ENCODE measurements around the gene HAND1.

The HAND1 gene

GRCh38 chr5:154474396-154475334, 3.4 kb downstream of the HAND1 start:
- Histone ChIP-seq H3K4me2 (ENCODE audit: low read depth, low read length, poor library complexity, severe bottlenecking) (no peak overlapping the region), H3K27ac (ENCODE audit: low read depth, low read length) (no peak overlapping the region), H3K9me2 (replicated peaks; ENCODE audit: insufficient read depth, low read length) (no peaks in the 10 kb centered on the region), H3K79me2 (ENCODE audit: insufficient read depth, low read length) (no peaks in the 10 kb centered on the region), H4K20me1 (ENCODE audit: low read depth, low read length) (no peaks in the 10 kb centered on the region), H3F3A (ENCODE audit: insufficient read depth) (no peaks in the 10 kb centered on the region), H2AFZ (ENCODE audit: low read depth, low read length, severe bottlenecking) (no peak overlapping the region), H3K4me3 (ENCODE audit: insufficient read depth, low read length, poor library complexity, severe bottlenecking) (no peak overlapping the region), H3K36me3 (ENCODE audit: low read length) (no peaks in the 10 kb centered on the region), H3K9ac (ENCODE audit: low read length) (no peak overlapping the region), H3K9me3 (ENCODE audit: insufficient read depth, low read length) (no peaks in the 10 kb centered on the region), H3K27me3 (ENCODE audit: low read length) (no peaks in the 10 kb centered on the region)
- no peak for TF ChIP-seq EZH2phosphoT487 (conservative IDR thresholded peaks at IDR 0.05; ENCODE audit: low read length)
- TF ChIP-seq CTCF (IDR thresholded peaks at IDR 0.05; ENCODE audit: insufficient read depth, low read length, poor library complexity, severe bottlenecking) = no peak

GRCh38 chr5:154473581-154474283, 4.3 kb downstream of the HAND1 start:
- Histone ChIP-seq H2AFZ (ENCODE audit: low read depth, low read length, severe bottlenecking) (no peak overlapping the region), H3K9ac (ENCODE audit: low read length) (no peak overlapping the region), H3K27me3 (ENCODE audit: low read length) (no peaks in the 10 kb centered on the region), H3K9me3 (ENCODE audit: insufficient read depth, low read length) (no peaks in the 10 kb centered on the region), H3K4me3 (ENCODE audit: insufficient read depth, low read length, poor library complexity, severe bottlenecking) (no peak overlapping the region), H3K79me2 (ENCODE audit: insufficient read depth, low read length) (no peaks in the 10 kb centered on the region), H3K9me2 (replicated peaks; ENCODE audit: insufficient read depth, low read length) (no peaks in the 10 kb centered on the region), H4K20me1 (ENCODE audit: low read depth, low read length) (no peaks in the 10 kb centered on the region), H3K27ac (ENCODE audit: low read depth, low read length) (no peak overlapping the region), H3K4me2 (ENCODE audit: low read depth, low read length, poor library complexity, severe bottlenecking) (no peak overlapping the region), H3K36me3 (ENCODE audit: low read length) (no peaks in the 10 kb centered on the region), H3F3A (ENCODE audit: insufficient read depth) (no peaks in the 10 kb centered on the region)
- no peak for TF ChIP-seq CTCF (IDR thresholded peaks at IDR 0.05; ENCODE audit: insufficient read depth, low read length, poor library complexity, severe bottlenecking)
- TF ChIP-seq EZH2phosphoT487 (conservative IDR thresholded peaks at IDR 0.05; ENCODE audit: low read length) = no peak

- Histone ChIP-seq H3K9me2 (replicated peaks; ENCODE audit: insufficient read depth, low read length) (no peaks in the 10 kb centered on the region), H3K36me3 (ENCODE audit: low read length) (no peaks in the 10 kb centered on the region), H3F3A (ENCODE audit: insufficient read depth) (no peaks in the 10 kb centered on the region), H3K27ac (ENCODE audit: low read depth, low read length) (no peak overlapping the region), H3K9me3 (ENCODE audit: insufficient read depth, low read length) (no peaks in the 10 kb centered on the region), H3K27me3 (ENCODE audit: low read length) (no peaks in the 10 kb centered on the region), H3K79me2 (ENCODE audit: insufficient read depth, low read length) (no peaks in the 10 kb centered on the region), H4K20me1 (ENCODE audit: low read depth, low read length) (no peaks in the 10 kb centered on the region), H3K4me3 (ENCODE audit: insufficient read depth, low read length, poor library complexity, severe bottlenecking) (no peak overlapping the region), H3K9ac (ENCODE audit: low read length) (no peak overlapping the region), H3K4me2 (ENCODE audit: low read depth, low read length, poor library complexity, severe bottlenecking) (no peak overlapping the region), H2AFZ (ENCODE audit: low read depth, low read length, severe bottlenecking) (no peak overlapping the region)
- TF ChIP-seq CTCF (IDR thresholded peaks at IDR 0.05; ENCODE audit: insufficient read depth, low read length, poor library complexity, severe bottlenecking) = no peak
- no peak for TF ChIP-seq EZH2phosphoT487 (conservative IDR thresholded peaks at IDR 0.05; ENCODE audit: low read length)
Observed at GRCh38 chr5:154472871-154473580, 5.0 kb downstream of the HAND1 start.
